Measurements from ENCODE around the gene ARL8A.

DNA sequence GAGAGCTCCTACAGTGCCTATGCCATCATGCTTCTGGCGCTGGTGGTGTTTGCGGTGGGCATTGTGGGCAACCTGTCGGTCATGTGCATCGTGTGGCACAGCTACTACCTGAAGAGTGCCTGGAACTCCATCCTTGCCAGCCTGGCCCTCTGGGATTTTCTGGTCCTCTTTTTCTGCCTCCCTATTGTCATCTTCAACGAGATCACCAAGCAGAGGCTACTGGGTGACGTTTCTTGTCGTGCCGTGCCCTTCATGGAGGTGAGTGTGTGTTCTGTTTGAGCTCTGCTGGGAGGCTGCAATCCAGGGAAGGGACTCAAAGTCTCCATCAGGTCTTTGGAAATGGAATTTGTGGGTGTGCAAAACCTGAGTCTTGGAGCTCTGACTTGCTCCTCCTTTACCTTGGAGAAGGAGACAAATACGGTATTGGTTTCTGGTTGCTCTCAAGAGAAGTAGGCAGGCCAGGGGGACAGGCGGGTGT is 21.2 kb downstream of the ARL8A start:
- TF ChIP-seq, protein P1, sequence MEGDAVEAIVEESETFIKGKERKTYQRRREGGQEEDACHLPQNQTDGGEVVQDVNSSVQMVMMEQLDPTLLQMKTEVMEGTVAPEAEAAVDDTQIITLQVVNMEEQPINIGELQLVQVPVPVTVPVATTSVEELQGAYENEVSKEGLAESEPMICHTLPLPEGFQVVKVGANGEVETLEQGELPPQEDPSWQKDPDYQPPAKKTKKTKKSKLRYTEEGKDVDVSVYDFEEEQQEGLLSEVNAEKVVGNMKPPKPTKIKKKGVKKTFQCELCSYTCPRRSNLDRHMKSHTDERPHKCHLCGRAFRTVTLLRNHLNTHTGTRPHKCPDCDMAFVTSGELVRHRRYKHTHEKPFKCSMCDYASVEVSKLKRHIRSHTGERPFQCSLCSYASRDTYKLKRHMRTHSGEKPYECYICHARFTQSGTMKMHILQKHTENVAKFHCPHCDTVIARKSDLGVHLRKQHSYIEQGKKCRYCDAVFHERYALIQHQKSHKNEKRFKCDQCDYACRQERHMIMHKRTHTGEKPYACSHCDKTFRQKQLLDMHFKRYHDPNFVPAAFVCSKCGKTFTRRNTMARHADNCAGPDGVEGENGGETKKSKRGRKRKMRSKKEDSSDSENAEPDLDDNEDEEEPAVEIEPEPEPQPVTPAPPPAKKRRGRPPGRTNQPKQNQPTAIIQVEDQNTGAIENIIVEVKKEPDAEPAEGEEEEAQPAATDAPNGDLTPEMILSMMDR (conservative IDR thresholded peaks at IDR 0.05; ENCODE audit: low read depth, low read length): no peak
- TF ChIP-seq MXI1 (IDR thresholded peaks at IDR 0.05; ENCODE audit: borderline replicate concordance, low read depth, low read length) (no peak), MAFK (IDR thresholded peaks at IDR 0.05; ENCODE audit: low read depth, low read length) (no peak), SMC3 (IDR thresholded peaks at IDR 0.05; ENCODE audit: low read depth, low read length) (no peak)

All from IMR-90 (cell line).